ENCODE results near the gene HSD17B1.

DNA sequence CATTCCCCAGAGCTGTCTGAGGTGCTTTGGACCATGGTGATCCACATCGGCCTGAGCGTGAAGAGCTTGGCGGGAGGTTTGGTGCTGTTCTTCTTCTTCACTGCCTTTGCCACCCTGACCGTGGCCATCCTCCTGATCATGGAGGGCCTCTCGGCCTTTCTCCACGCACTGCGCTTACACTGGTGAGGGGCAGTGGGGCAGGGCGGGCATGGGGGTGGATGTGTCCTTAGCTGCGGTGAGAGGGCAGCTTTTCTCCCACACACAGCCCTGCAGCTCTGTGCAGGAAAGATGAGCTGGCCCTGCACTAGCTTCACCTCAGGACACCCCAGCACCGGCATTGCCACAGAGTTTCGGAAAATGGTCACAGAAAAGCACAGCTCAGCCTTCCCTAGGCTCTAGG lies 38.4 kb upstream of the HSD17B1 start:
- no peak for TF ChIP-seq POLR2A (IDR thresholded peaks at IDR 0.05)
- TF ChIP-seq, protein P1, sequence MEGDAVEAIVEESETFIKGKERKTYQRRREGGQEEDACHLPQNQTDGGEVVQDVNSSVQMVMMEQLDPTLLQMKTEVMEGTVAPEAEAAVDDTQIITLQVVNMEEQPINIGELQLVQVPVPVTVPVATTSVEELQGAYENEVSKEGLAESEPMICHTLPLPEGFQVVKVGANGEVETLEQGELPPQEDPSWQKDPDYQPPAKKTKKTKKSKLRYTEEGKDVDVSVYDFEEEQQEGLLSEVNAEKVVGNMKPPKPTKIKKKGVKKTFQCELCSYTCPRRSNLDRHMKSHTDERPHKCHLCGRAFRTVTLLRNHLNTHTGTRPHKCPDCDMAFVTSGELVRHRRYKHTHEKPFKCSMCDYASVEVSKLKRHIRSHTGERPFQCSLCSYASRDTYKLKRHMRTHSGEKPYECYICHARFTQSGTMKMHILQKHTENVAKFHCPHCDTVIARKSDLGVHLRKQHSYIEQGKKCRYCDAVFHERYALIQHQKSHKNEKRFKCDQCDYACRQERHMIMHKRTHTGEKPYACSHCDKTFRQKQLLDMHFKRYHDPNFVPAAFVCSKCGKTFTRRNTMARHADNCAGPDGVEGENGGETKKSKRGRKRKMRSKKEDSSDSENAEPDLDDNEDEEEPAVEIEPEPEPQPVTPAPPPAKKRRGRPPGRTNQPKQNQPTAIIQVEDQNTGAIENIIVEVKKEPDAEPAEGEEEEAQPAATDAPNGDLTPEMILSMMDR (IDR thresholded peaks at IDR 0.05), result no peak
